ENCODE results near the gene SCYL3.

SCYL3 gene, protein sequence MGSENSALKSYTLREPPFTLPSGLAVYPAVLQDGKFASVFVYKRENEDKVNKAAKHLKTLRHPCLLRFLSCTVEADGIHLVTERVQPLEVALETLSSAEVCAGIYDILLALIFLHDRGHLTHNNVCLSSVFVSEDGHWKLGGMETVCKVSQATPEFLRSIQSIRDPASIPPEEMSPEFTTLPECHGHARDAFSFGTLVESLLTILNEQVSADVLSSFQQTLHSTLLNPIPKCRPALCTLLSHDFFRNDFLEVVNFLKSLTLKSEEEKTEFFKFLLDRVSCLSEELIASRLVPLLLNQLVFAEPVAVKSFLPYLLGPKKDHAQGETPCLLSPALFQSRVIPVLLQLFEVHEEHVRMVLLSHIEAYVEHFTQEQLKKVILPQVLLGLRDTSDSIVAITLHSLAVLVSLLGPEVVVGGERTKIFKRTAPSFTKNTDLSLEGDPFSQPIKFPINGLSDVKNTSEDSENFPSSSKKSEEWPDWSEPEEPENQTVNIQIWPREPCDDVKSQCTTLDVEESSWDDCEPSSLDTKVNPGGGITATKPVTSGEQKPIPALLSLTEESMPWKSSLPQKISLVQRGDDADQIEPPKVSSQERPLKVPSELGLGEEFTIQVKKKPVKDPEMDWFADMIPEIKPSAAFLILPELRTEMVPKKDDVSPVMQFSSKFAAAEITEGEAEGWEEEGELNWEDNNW

DNA sequence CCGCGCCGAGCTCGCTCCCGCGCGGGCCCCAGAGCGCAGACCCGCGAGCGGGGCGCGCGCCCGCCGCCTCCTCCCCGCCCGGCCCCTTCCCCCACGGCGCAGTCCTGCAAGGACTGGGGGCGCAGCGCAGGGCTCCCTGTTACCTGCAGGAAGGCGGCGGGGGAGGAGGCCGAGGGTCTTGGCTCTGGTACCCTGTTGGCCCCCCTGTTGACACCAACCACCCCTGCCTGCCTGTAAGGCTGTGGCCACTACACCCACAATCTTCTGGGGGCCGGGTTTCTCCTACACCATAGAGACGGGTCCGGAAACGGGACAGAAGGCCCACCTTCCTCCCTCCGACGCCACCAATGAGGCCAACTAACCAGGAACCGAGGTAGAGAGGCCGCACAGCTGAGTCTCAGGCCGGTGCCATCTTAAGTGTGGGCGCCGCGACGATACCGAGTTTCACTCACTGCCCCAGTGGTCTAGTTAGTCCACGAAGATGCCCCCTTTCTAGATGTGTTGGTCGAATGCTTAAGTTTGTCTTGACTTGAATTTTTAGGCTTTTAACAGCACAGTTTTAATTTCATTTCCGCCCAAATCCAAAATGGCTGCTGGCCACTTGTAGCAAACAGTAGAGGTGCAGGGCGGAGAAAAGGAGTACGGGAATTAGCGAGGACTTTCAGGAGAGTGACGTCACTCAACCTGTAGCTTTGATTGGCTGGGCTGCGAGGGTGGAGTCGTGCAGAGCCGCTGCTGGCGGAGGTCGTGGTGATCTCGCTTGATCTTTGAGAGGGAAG is at the start of gene SCYL3:
Gene SCYL3 (minus strand): TSS at position 252 of the 779 bp plus-strand sequence. CDS start 5,056 bp downstream, outside the sequence.
- peaks cover 0 to 33% (median 28%) of the 10 kb centered on the region in 5 donors for H3K4me1 ChIP-seq (ENCODE audit: control insufficient read depth in 5 of 5, insufficient read depth in 5 of 5, low read length in 5 of 5)
- H3K36me3 ChIP-seq (ENCODE audit: control insufficient read depth in 5 of 5, insufficient read depth in 5 of 5, low read length in 5 of 5): peaks cover 0 to 2% (median 0%) of the 10 kb centered on the region in 5 donors
- H3K4me3 ChIP-seq (ENCODE audit: low read depth in 1 of 5, low read length in 5 of 5): peak within 1 kb of the TSS; percentile 76 to 89 (median 84)
- peak within 1 kb of the TSS; percentile 95 to 99 (median 97) for H3K9ac ChIP-seq (ENCODE audit: low read length in 5 of 5)
- no peaks in the 10 kb centered on the region for H3K9me3 ChIP-seq (ENCODE audit: control insufficient read depth in 5 of 5, low read length in 5 of 5)
- H3K27ac ChIP-seq (ENCODE audit: low read depth, low read length): peak within 1 kb of the TSS; percentile 100
- H3K27me3 ChIP-seq (ENCODE audit: control insufficient read depth in 5 of 5, insufficient read depth in 4 of 5, low read length in 5 of 5): no peaks in the 10 kb centered on the region

- Histone ChIP-seq H3K27ac (ENCODE audit: low read depth, low read length) (no peak overlapping the region), H3K4me1 (ENCODE audit: control insufficient read depth in 5 of 5, insufficient read depth in 5 of 5, low read length in 5 of 5) (no peaks in the 10 kb centered on the region), H3K4me3 (ENCODE audit: low read depth in 1 of 5, low read length in 5 of 5) (no peak overlapping the region), H3K9ac (ENCODE audit: low read length in 5 of 5) (no peak overlapping the region), H3K27me3 (ENCODE audit: control insufficient read depth in 5 of 5, insufficient read depth in 4 of 5, low read length in 5 of 5) (no peaks in the 10 kb centered on the region), H3K9me3 (ENCODE audit: control insufficient read depth in 5 of 5, low read length in 5 of 5) (no peaks in the 10 kb centered on the region), H3K36me3 (ENCODE audit: control insufficient read depth in 5 of 5, insufficient read depth in 5 of 5, low read length in 5 of 5) (peaks cover 0 to 11% (median 7%) of the 10 kb centered on the region in 5 donors)
These were observed 48.5 kb upstream of the SCYL3 start for GRCh38 chr1:169941982-169942830.

GRCh38 chr1:169933984-169934725 is 40.5 kb upstream of the SCYL3 start:
- no peaks in the 10 kb centered on the region for H3K36me3 ChIP-seq (ENCODE audit: control insufficient read depth in 5 of 5, insufficient read depth in 5 of 5, low read length in 5 of 5)
- peaks cover 0 to 5% (median 0%) of the 10 kb centered on the region in 5 donors for H3K4me1 ChIP-seq (ENCODE audit: control insufficient read depth in 5 of 5, insufficient read depth in 5 of 5, low read length in 5 of 5)
- no peaks in the 10 kb centered on the region for H3K27me3 ChIP-seq (ENCODE audit: control insufficient read depth in 5 of 5, insufficient read depth in 4 of 5, low read length in 5 of 5)
- H3K27ac ChIP-seq (ENCODE audit: low read depth, low read length): no peak overlapping the region
- H3K4me3 ChIP-seq (ENCODE audit: low read depth in 1 of 5, low read length in 5 of 5): no peak overlapping the region
- no peaks in the 10 kb centered on the region for H3K9me3 ChIP-seq (ENCODE audit: control insufficient read depth in 5 of 5, low read length in 5 of 5)
- H3K9ac ChIP-seq (ENCODE audit: low read length in 5 of 5): no peak overlapping the region

DNA sequence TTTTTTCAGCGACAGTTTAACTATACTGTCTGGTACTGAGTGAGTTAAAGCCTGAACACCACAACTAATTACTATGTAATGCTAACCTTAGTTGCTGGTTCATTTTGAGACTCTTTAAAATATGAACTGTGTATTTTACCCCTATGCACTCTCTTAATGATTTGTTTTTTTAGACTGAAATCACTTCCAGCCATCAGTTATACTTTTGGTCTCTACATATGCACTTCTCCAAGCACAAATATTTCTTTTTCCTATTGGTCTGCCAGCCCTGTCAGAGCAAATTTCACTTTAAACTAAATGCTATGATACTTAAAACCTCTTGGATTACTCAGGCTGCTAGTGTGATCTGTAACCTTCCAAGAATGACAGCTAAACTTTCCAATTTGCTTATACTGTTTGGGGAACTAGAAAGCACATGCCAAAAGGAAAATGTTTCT is 38.1 kb upstream of the SCYL3 start:
- H3K36me3 ChIP-seq (ENCODE audit: control insufficient read depth in 5 of 5, insufficient read depth in 5 of 5, low read length in 5 of 5): no peaks in the 10 kb centered on the region
- H3K27me3 ChIP-seq (ENCODE audit: control insufficient read depth in 5 of 5, insufficient read depth in 4 of 5, low read length in 5 of 5): no peaks in the 10 kb centered on the region
- no peak overlapping the region for H3K4me3 ChIP-seq (ENCODE audit: low read depth in 1 of 5, low read length in 5 of 5)
- H3K9ac ChIP-seq (ENCODE audit: low read length in 5 of 5): no peak overlapping the region
- H3K9me3 ChIP-seq (ENCODE audit: control insufficient read depth in 5 of 5, low read length in 5 of 5): no peaks in the 10 kb centered on the region
- H3K27ac ChIP-seq (ENCODE audit: low read depth, low read length): no peak overlapping the region
- H3K4me1 ChIP-seq (ENCODE audit: control insufficient read depth in 5 of 5, insufficient read depth in 5 of 5, low read length in 5 of 5): peaks cover 0 to 5% (median 0%) of the 10 kb centered on the region in 5 donors

GRCh38 chr1:169929210-169929526 is 35.5 kb upstream of the SCYL3 start:
- Histone ChIP-seq H3K4me3 (ENCODE audit: low read depth in 1 of 5, low read length in 5 of 5) (no peak overlapping the region), H3K9ac (ENCODE audit: low read length in 5 of 5) (no peak overlapping the region), H3K9me3 (ENCODE audit: control insufficient read depth in 5 of 5, low read length in 5 of 5) (no peaks in the 10 kb centered on the region), H3K27me3 (ENCODE audit: control insufficient read depth in 5 of 5, insufficient read depth in 4 of 5, low read length in 5 of 5) (no peaks in the 10 kb centered on the region), H3K27ac (ENCODE audit: low read depth, low read length) (no peak overlapping the region), H3K4me1 (ENCODE audit: control insufficient read depth in 5 of 5, insufficient read depth in 5 of 5, low read length in 5 of 5) (no peaks in the 10 kb centered on the region), H3K36me3 (ENCODE audit: control insufficient read depth in 5 of 5, insufficient read depth in 5 of 5, low read length in 5 of 5) (peaks cover 0 to 3% (median 0%) of the 10 kb centered on the region in 5 donors)

DNA sequence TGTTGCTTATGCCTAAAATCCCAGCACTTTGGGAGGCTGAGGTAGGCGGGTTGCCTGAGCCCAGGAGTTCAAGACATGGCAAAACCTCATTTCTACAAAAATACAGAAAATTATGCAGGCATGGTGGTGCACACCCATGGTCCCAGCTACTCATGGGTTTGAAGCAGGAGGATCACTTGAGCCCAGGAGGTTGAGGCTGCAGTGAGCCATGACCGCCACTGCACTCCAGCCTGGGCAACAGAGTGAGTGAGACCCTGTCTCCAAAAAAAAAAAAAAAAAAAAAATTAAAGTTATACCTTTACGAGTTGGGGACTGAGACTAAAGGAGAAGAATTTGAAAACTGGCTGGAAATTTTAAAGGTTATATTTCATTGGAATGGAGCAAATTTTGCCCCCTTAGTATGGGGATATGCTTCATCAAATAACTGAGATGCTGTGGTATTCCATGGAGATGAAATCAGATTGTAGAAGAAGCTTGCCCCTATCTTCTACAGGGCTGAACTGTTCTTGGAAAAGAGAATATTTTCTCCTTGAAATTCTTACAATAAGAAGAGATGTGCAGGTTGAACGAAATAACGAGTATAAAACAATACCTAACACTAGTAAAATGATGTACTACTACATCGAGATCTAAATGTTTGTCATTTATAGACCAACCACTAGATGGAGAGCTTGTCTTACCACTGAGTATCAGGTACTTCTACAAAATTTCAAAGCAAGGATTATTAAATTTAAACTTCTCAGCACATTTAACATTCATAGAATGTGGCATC is 34.9 kb upstream of the SCYL3 start:
- Histone ChIP-seq H3K4me3 (ENCODE audit: low read depth in 1 of 5, low read length in 5 of 5) (no peak overlapping the region), H3K27me3 (ENCODE audit: control insufficient read depth in 5 of 5, insufficient read depth in 4 of 5, low read length in 5 of 5) (no peaks in the 10 kb centered on the region), H3K9ac (ENCODE audit: low read length in 5 of 5) (no peak overlapping the region), H3K4me1 (ENCODE audit: control insufficient read depth in 5 of 5, insufficient read depth in 5 of 5, low read length in 5 of 5) (no peaks in the 10 kb centered on the region), H3K9me3 (ENCODE audit: control insufficient read depth in 5 of 5, low read length in 5 of 5) (no peaks in the 10 kb centered on the region), H3K36me3 (ENCODE audit: control insufficient read depth in 5 of 5, insufficient read depth in 5 of 5, low read length in 5 of 5) (peaks cover 0 to 3% (median 0%) of the 10 kb centered on the region in 5 donors), H3K27ac (ENCODE audit: low read depth, low read length) (no peak overlapping the region)

DNA sequence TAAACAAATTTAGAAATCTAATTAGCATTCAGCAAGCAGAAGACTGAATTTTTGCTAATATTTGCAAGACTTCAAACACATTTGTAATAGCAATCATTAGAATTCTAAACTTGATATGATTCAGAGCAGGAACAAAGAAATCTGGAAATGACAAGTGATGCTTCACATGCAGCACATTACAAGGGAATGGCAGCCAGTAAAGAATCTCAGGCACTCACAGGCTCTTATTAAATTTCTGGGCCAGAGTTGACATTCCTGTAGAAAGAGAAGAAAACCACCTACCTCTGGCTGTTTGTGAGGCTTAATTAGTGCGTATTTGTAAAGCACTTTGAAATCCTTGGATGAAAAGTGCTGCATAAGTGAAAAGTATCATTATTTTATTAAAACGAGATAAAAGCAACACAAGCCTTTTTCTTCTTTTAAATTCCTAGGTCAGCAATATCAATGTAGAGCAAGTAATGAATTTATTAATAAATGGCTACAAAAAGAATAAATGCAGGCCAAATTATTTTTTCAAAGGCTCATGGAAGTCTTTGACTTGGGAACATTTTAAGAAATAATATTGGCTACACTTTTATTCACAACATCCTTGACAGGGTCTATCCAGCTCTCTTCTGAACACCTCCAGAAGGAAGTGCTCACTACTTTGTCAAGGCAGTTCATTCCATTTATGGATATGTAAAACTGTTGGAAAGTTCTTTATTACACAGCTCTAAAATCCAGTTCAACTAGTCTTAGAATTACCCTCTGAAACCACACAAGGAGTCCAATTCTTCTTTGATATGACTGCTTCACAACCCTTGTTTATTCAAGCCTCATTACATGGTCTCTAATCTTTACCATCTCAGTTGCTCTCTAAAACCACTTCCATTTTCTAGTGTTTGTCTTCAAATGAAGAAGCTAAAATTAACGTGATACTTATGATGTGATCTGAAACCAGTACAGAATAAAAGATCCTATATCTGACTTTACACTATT is 32.1 kb upstream of the SCYL3 start:
- Histone ChIP-seq H3K4me3 (ENCODE audit: low read depth in 1 of 5, low read length in 5 of 5) (no peak overlapping the region), H3K4me1 (ENCODE audit: control insufficient read depth in 5 of 5, insufficient read depth in 5 of 5, low read length in 5 of 5) (no peaks in the 10 kb centered on the region), H3K9ac (ENCODE audit: low read length in 5 of 5) (no peak overlapping the region), H3K9me3 (ENCODE audit: control insufficient read depth in 5 of 5, low read length in 5 of 5) (no peaks in the 10 kb centered on the region), H3K27ac (ENCODE audit: low read depth, low read length) (no peak overlapping the region), H3K36me3 (ENCODE audit: control insufficient read depth in 5 of 5, insufficient read depth in 5 of 5, low read length in 5 of 5) (peaks cover 0 to 5% (median 2%) of the 10 kb centered on the region in 5 donors), H3K27me3 (ENCODE audit: control insufficient read depth in 5 of 5, insufficient read depth in 4 of 5, low read length in 5 of 5) (no peaks in the 10 kb centered on the region)

DNA sequence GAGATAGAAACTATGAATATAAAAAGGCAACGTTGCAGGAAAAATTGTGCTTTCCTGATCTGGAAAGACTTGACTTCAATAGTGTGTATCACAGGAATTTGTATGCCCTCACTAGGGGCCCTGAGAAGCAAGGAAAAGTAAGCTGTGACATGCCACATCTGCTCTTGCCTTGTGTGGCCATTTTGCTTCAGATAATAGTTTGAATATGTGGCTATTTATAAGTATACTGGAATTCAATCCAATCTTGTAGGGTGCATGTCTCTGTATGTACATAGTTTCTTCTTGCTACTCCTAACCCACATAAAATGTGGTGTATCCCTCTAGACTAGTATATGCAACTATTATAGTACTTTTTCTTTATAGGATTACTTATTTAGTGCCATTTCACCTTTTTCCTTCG is 31.1 kb upstream of the SCYL3 start:
- no peaks in the 10 kb centered on the region for H3K27me3 ChIP-seq (ENCODE audit: control insufficient read depth in 5 of 5, insufficient read depth in 4 of 5, low read length in 5 of 5)
- H3K9ac ChIP-seq (ENCODE audit: low read length in 5 of 5): no peak overlapping the region
- no peak overlapping the region for H3K4me3 ChIP-seq (ENCODE audit: low read depth in 1 of 5, low read length in 5 of 5)
- H3K36me3 ChIP-seq (ENCODE audit: control insufficient read depth in 5 of 5, insufficient read depth in 5 of 5, low read length in 5 of 5): peaks cover 0 to 7% (median 3%) of the 10 kb centered on the region in 5 donors
- H3K27ac ChIP-seq (ENCODE audit: low read depth, low read length): no peak overlapping the region
- H3K9me3 ChIP-seq (ENCODE audit: control insufficient read depth in 5 of 5, low read length in 5 of 5): no peaks in the 10 kb centered on the region
- no peaks in the 10 kb centered on the region for H3K4me1 ChIP-seq (ENCODE audit: control insufficient read depth in 5 of 5, insufficient read depth in 5 of 5, low read length in 5 of 5)
